ENCODE data around the gene C16orf78. TPM values are rescaled to one million over a fixed set of nuclear protein-coding genes. Genes with fewer than 3 reads are reported as not detected.
A peak's percentile ranks its signal among the peaks of the same experiment; 100 is the strongest.

The C16orf78 gene
- total RNA-seq, 1 donor from 2014 or later, result not detected

DNA sequence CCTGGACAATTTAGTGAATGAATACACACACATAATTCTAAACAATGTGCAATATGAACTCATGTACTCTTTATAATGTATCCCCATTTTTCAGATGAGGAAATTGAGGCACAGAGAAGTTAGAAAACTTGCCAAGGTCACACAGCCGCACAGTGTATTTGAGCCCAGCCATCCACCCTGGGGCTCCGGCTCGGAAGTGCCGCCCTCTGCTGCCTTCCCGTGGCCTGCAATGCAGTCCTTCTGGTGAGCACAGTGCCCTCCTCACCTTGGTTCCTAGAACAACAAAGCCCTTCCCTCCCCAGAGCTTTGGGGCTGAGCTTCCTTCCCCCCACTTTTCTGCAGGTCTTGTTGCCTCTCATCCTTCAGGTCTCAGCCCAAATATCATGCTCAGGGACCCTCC is 63.7 kb downstream of the C16orf78 start:
- peaks cover 10% of the 10 kb centered on the region for H4K20me1 ChIP-seq (ENCODE audit: low read depth)
- Mint-ChIP-seq H3K4me1 (peaks cover 39% of the 10 kb centered on the region), H3K27ac (no peak overlapping the region), H3K27me3 (ENCODE audit: insufficient read depth, low read depth) (peaks cover 17% of the 10 kb centered on the region), H3K4me3 (no peak overlapping the region), H3K9me3 (no peaks in the 10 kb centered on the region), H3K36me3 (no peaks in the 10 kb centered on the region)
- H3F3A ChIP-seq (ENCODE audit: low read depth), result peaks cover 8% of the 10 kb centered on the region
- no peaks in the 10 kb centered on the region for H3K9me3 ChIP-seq (ENCODE audit: low read depth)
- no peaks in the 10 kb centered on the region for H3K79me2 ChIP-seq (ENCODE audit: low read depth)
- TF ChIP-seq CTCF (IDR thresholded peaks at IDR 0.05), result no peak
- TF ChIP-seq EZH2phosphoT487 (IDR thresholded peaks at IDR 0.05), result no peak
- TF ChIP-seq EZH2 (IDR thresholded peaks at IDR 0.05), result no peak
- no peak overlapping the region for H3K4me3 ChIP-seq
- no peaks in the 10 kb centered on the region for H3K36me3 ChIP-seq
- no peak overlapping the region for H3K4me2 ChIP-seq
- H3K9ac ChIP-seq, result no peak overlapping the region
- DNase-seq (ENCODE audit: low spot score), result no peak
- no peak overlapping the region for H2AFZ ChIP-seq (replicated peaks)
- H3K27ac ChIP-seq, result no peak overlapping the region
- peaks cover 30% of the 10 kb centered on the region for H3K4me1 ChIP-seq
- peaks cover 68% of the 10 kb centered on the region for H3K27me3 ChIP-seq

GRCh38 chr16:49439050-49439449 is 65.4 kb downstream of the C16orf78 start:
- H3K4me1 Mint-ChIP-seq, result peaks cover 49% of the 10 kb centered on the region
- no peak overlapping the region for H3K4me3 Mint-ChIP-seq
- peak overlapping the region; percentile 31 for H3K27ac Mint-ChIP-seq
- no peaks in the 10 kb centered on the region for H3K36me3 Mint-ChIP-seq
- H3K9me3 ChIP-seq (ENCODE audit: low read depth), result no peaks in the 10 kb centered on the region
- H3K4me1 ChIP-seq, result peaks cover 38% of the 10 kb centered on the region
- no peaks in the 10 kb centered on the region for H3K79me2 ChIP-seq (ENCODE audit: low read depth)
- no peak overlapping the region for H3K4me3 ChIP-seq
- H3K27ac ChIP-seq, result no peak overlapping the region
- H3K9me3 Mint-ChIP-seq, result no peaks in the 10 kb centered on the region
- H3K4me2 ChIP-seq, result peak overlapping the region; percentile 49
- TF ChIP-seq EZH2 (IDR thresholded peaks at IDR 0.05) (no peak), EZH2phosphoT487 (IDR thresholded peaks at IDR 0.05) (no peak), CTCF (IDR thresholded peaks at IDR 0.05) (no peak)
- peaks cover 69% of the 10 kb centered on the region for H3K27me3 ChIP-seq
- peak; percentile 76 for DNase-seq (ENCODE audit: low spot score)
- no peak overlapping the region for H2AFZ ChIP-seq (replicated peaks)
- H3K9ac ChIP-seq, result no peak overlapping the region
- H4K20me1 ChIP-seq (ENCODE audit: low read depth), result peaks cover 10% of the 10 kb centered on the region
- no peaks in the 10 kb centered on the region for H3K36me3 ChIP-seq
- peaks cover 8% of the 10 kb centered on the region for H3K27me3 Mint-ChIP-seq (ENCODE audit: insufficient read depth, low read depth)
- peaks cover 8% of the 10 kb centered on the region for H3F3A ChIP-seq (ENCODE audit: low read depth)

- Mint-ChIP-seq H3K36me3 (no peaks in the 10 kb centered on the region), H3K27ac (no peak overlapping the region), H3K27me3 (ENCODE audit: insufficient read depth, low read depth) (peaks cover 8% of the 10 kb centered on the region), H3K4me1 (peaks cover 51% of the 10 kb centered on the region), H3K4me3 (no peak overlapping the region), H3K9me3 (no peaks in the 10 kb centered on the region)
- Histone ChIP-seq H3K27me3 (peaks cover 69% of the 10 kb centered on the region), H3K9ac (no peak overlapping the region), H3K4me1 (peaks cover 38% of the 10 kb centered on the region), H3K9me3 (ENCODE audit: low read depth) (no peaks in the 10 kb centered on the region), H4K20me1 (ENCODE audit: low read depth) (peaks cover 10% of the 10 kb centered on the region), H2AFZ (replicated peaks) (no peak overlapping the region), H3K79me2 (ENCODE audit: low read depth) (no peaks in the 10 kb centered on the region), H3K36me3 (no peaks in the 10 kb centered on the region), H3F3A (ENCODE audit: low read depth) (peaks cover 8% of the 10 kb centered on the region), H3K4me2 (peak overlapping the region; percentile 49), H3K27ac (no peak overlapping the region), H3K4me3 (no peak overlapping the region)
- TF ChIP-seq CTCF (IDR thresholded peaks at IDR 0.05) (no peak), EZH2phosphoT487 (IDR thresholded peaks at IDR 0.05) (no peak), EZH2 (IDR thresholded peaks at IDR 0.05) (no peak)
- DNase-seq (ENCODE audit: low spot score), result no peak
Observed at GRCh38 chr16:49439676-49440075, 66.1 kb downstream of the C16orf78 start.

All from neural progenitor cell (in vitro differentiated cells).